ENCODE data around the gene ZNF217.

Gene ZNF217

GRCh38 chr20:53608456-53609452 lies 15.1 kb upstream of the ZNF217 start:
- no peak for TF ChIP-seq CTCF (IDR thresholded peaks at IDR 0.05)

GRCh38 chr20:53608071-53608455 lies 14.4 kb upstream of the ZNF217 start:
- TF ChIP-seq CTCF (IDR thresholded peaks at IDR 0.05) = no peak

GRCh38 chr20:53606364-53606985 lies 12.8 kb upstream of the ZNF217 start:
- TF ChIP-seq CTCF (IDR thresholded peaks at IDR 0.05) = no peak

GRCh38 chr20:53602661-53603060 lies 9.0 kb upstream of the ZNF217 start:
- no peak for TF ChIP-seq CTCF (IDR thresholded peaks at IDR 0.05)

GRCh38 chr20:53599910-53600632 lies 6.4 kb upstream of the ZNF217 start:
- TF ChIP-seq CTCF (IDR thresholded peaks at IDR 0.05) = no peak

- TF ChIP-seq CTCF (IDR thresholded peaks at IDR 0.05) = no peak
Observed at GRCh38 chr20:53599378-53599777, 5.7 kb upstream of the ZNF217 start.

GRCh38 chr20:53599044-53599362 lies 5.4 kb upstream of the ZNF217 start:
- no peak for TF ChIP-seq CTCF (IDR thresholded peaks at IDR 0.05)
